Measurements from ENCODE around the gene PLAAT4. TPM values are rescaled to one million over a fixed set of nuclear protein-coding genes. Genes with fewer than 3 reads are reported as not detected.

Gene PLAAT4
- total RNA-seq, 4 donors from 2014 or later: 2.2 to 8.3 (median 6.2) TPM

- no peak overlapping the region for H3K4me3 ChIP-seq (ENCODE audit: low read depth, poor library complexity, severe bottlenecking)
- 90 to 92% methylated on average over 18 of the region's 18 CpGs for WGBS, 2 donors
- TF ChIP-seq POLR2A (IDR thresholded peaks at IDR 0.05) (no peak), CTCF (IDR thresholded peaks at IDR 0.05) (no peak)
- no peak for DNase-seq (ENCODE audit: low spot score in 2 of 2)
- intact Hi-C loops (cut with DNase I; ENCODE audit: low total_unique reads): no loop called here
These were observed 53.6 kb downstream of the PLAAT4 start for GRCh38 chr11:63590024-63590788.

DNA sequence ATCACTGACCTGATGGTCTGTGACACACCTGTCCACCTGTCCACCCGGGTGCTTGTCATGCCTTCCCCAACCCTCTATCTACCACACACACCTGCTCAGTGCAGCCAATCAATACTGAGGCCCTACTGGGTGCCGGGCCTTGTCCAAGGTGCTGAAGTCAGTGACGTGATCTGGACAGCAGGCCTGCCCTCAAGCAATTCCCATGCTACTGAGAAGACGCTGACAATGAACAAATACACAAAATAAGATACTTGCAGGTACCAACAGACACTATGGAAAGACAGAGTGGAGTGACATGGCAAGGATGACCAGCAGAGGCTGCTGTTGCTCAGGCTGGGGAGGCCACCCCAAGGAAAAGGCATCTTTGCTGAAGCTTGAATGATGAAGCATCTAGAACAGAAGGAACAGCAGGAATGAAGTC is 56.4 kb downstream of the PLAAT4 start:
- whole genome bisulfite sequencing, 2 donors: 73 to 80% methylated on average over 4 of the region's 4 CpGs
- intact Hi-C loops (cut with DNase I; ENCODE audit: low total_unique reads): no loop called here
- no peak overlapping the region for H3K4me3 ChIP-seq (ENCODE audit: low read depth, poor library complexity, severe bottlenecking)
- no peak for TF ChIP-seq POLR2A (IDR thresholded peaks at IDR 0.05)
- TF ChIP-seq CTCF (IDR thresholded peaks at IDR 0.05): no peak
- no peak for DNase-seq (ENCODE audit: low spot score in 2 of 2)

DNA sequence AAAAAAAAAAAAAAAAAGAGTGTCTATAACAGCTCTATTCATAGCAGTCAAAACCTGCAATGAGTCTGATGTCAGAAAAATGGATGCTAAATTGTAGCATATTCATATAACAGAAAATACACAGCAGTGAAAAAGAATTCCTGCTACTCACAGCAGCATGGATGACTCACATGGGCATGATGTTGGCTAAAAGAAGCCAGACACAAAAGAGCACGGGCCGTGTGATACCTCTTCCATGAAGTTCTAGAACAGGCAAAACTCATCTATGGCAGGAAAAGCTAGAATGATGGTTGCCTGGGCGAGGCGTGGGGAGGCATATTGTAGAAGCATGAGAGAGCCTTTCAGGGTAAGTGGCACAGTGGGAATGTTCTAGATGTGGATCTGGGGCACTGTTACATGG is 58.7 kb downstream of the PLAAT4 start:
- WGBS, 2 donors: 79 to 84% methylated on average over 4 of the region's 4 CpGs
- no peak for DNase-seq (ENCODE audit: low spot score in 2 of 2)
- intact Hi-C loops (cut with DNase I; ENCODE audit: low total_unique reads): no loop called here
- no peak overlapping the region for H3K4me3 ChIP-seq (ENCODE audit: low read depth, poor library complexity, severe bottlenecking)
- TF ChIP-seq POLR2A (IDR thresholded peaks at IDR 0.05) (no peak), CTCF (IDR thresholded peaks at IDR 0.05) (no peak)

Other genes with a start within 250 kb of the PLAAT4 start
- not detected for gene SLC22A9, start 167.0 kb upstream of the PLAAT4 start, total RNA-seq
- gene PLAAT5, start 45.6 kb upstream of the PLAAT4 start, total RNA-seq: 1 to 10 TPM in 3 of 4 donors, under 1 TPM in 1; 0.91 to 3.8 (median 1.2) TPM
- 1 to 10 TPM in 1 of 4 donors, under 1 TPM in 2, not detected in 1; 0.17 to 2.5 (median 0.84) TPM for gene LGALS12, start 30.7 kb upstream of the PLAAT4 start, total RNA-seq
- 1 to 10 TPM in 1 of 4 donors, not detected in 3; 4.3 TPM for gene PLAAT2, start 26.6 kb downstream of the PLAAT4 start, total RNA-seq
- 10 to 100 TPM in 3 of 4 donors, 1 to 10 TPM in 1; 9.8 to 15.1 (median 12.3) TPM for gene PLAAT3, start 77.6 kb downstream of the PLAAT4 start, total RNA-seq
- gene ATL3, start 134.6 kb downstream of the PLAAT4 start, total RNA-seq: 10 to 100 TPM; 64.9 to 97.2 (median 70.9) TPM
- 100 to 1,000 TPM; 124 to 192 (median 148) TPM for gene RTN3, start 144.7 kb downstream of the PLAAT4 start, total RNA-seq
- gene ZFTA, start 232.0 kb downstream of the PLAAT4 start, total RNA-seq: 1 to 10 TPM; 7.8 to 9.8 (median 8.6) TPM